ENCODE measurements around the gene IST1. TPM values are rescaled to one million over a fixed set of nuclear protein-coding genes. Genes with fewer than 3 reads are reported as not detected.
A peak's percentile ranks its signal among the peaks of the same experiment; 100 is the strongest.
"Not testable (repeated sequence)": the region's sequence is repeated elsewhere in the genome, so short reads cannot be mapped to it uniquely, and the experiment has no call there.

The IST1 gene
- polyA plus RNA-seq, 4 donors = 112 to 257 (median 155) TPM

- WGBS, 3 donors = 92 to 98% (median 97%) methylated on average over 4 of the region's 4 CpGs
- H3K36me3 ChIP-seq (ENCODE audit: control insufficient read depth in 3 of 3, insufficient read depth in 2 of 3, low read depth in 1 of 3, low read length in 3 of 3) = peaks cover 7 to 50% (median 12%) of the 10 kb centered on the region in 3 donors
- H3K27me3 ChIP-seq (ENCODE audit: control insufficient read depth in 3 of 3, insufficient read depth in 3 of 3, low read length in 3 of 3) = no peaks in the 10 kb centered on the region
- DNase-seq = no peak
- H3K4me1 ChIP-seq (ENCODE audit: control insufficient read depth in 3 of 3, insufficient read depth in 2 of 3, low read depth in 1 of 3, low read length in 2 of 3) = peaks cover 0 to 10% (median 0%) of the 10 kb centered on the region in 3 donors
- no peak overlapping the region for H3K4me3 ChIP-seq (ENCODE audit: low read depth in 1 of 3, low read length in 3 of 3)
- no peak for FAIRE-seq
- H3K27ac ChIP-seq (ENCODE audit: low read depth in 1 of 3, low read length in 2 of 3) = no peak overlapping the region
- H3K9me3 ChIP-seq (ENCODE audit: control insufficient read depth in 2 of 2, insufficient read depth in 1 of 2, low read depth in 1 of 2, low read length in 1 of 2) = no peaks in the 10 kb centered on the region
Observed at GRCh38 chr16:71852561-71852960, 42.8 kb upstream of the IST1 start.

GRCh38 chr16:71853413-71853812, 41.9 kb upstream of the IST1 start:
- H3K9me3 ChIP-seq (ENCODE audit: control insufficient read depth in 2 of 2, insufficient read depth in 1 of 2, low read depth in 1 of 2, low read length in 1 of 2) = no peaks in the 10 kb centered on the region
- FAIRE-seq (no peak), DNase-seq (peak; percentile 15 to 43)
- 48 to 56% (median 54%) methylated on average over 4 of the region's 4 CpGs for WGBS, 3 donors
- H3K27me3 ChIP-seq (ENCODE audit: control insufficient read depth in 3 of 3, insufficient read depth in 3 of 3, low read length in 3 of 3) = no peaks in the 10 kb centered on the region
- H3K4me3 ChIP-seq (ENCODE audit: low read depth in 1 of 3, low read length in 3 of 3) = no peak overlapping the region
- peak overlapping the region in 1 of 3 donors; percentile 16 for H3K27ac ChIP-seq (ENCODE audit: low read depth in 1 of 3, low read length in 2 of 3)
- H3K36me3 ChIP-seq (ENCODE audit: control insufficient read depth in 3 of 3, insufficient read depth in 2 of 3, low read depth in 1 of 3, low read length in 3 of 3) = peaks cover 7 to 50% (median 12%) of the 10 kb centered on the region in 3 donors
- H3K4me1 ChIP-seq (ENCODE audit: control insufficient read depth in 3 of 3, insufficient read depth in 2 of 3, low read depth in 1 of 3, low read length in 2 of 3) = peaks cover 0 to 10% (median 0%) of the 10 kb centered on the region in 3 donors

DNA sequence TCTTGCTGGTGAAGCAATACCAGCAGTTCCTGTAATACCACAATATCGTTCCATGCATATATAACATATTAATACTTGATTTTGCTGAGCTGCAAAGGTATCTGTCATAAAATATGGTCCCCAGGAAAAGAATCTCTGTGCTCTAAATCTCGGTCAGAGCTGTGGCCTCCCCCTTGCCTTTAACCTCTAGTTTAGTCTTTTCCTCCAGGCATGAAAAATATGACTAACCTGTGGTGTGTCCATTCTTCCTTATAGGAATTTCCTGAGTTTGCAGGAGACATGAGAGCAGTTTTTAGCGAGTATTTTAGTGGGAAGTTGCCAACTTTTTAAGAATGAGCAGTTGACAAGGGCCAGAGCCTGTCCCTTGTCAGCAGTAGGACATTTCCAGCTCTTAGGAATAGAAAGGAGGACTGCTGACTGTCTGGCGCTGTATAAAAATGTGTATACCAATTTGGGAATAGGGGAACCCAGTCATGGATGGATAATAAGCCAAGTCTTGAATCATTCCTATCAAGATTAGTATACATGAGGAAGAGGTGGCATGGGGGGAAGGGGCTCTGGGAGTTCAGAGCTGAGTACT, 40.9 kb upstream of the IST1 start:
- peaks cover 5 to 43% (median 8%) of the 10 kb centered on the region in 3 donors for H3K36me3 ChIP-seq (ENCODE audit: control insufficient read depth in 3 of 3, insufficient read depth in 2 of 3, low read depth in 1 of 3, low read length in 3 of 3)
- no peak overlapping the region for H3K4me3 ChIP-seq (ENCODE audit: low read depth in 1 of 3, low read length in 3 of 3)
- no peak for DNase-seq
- WGBS, 3 donors = 91 to 94% (median 92%) methylated on average over 4 of the region's 4 CpGs
- H3K9me3 ChIP-seq (ENCODE audit: control insufficient read depth in 2 of 2, insufficient read depth in 1 of 2, low read depth in 1 of 2, low read length in 1 of 2) = no peaks in the 10 kb centered on the region
- H3K27ac ChIP-seq (ENCODE audit: low read depth in 1 of 3, low read length in 2 of 3) = no peak overlapping the region
- FAIRE-seq = no peak
- peaks cover 0 to 18% (median 0%) of the 10 kb centered on the region in 3 donors for H3K4me1 ChIP-seq (ENCODE audit: control insufficient read depth in 3 of 3, insufficient read depth in 2 of 3, low read depth in 1 of 3, low read length in 2 of 3)
- H3K27me3 ChIP-seq (ENCODE audit: control insufficient read depth in 3 of 3, insufficient read depth in 3 of 3, low read length in 3 of 3) = no peaks in the 10 kb centered on the region

DNA sequence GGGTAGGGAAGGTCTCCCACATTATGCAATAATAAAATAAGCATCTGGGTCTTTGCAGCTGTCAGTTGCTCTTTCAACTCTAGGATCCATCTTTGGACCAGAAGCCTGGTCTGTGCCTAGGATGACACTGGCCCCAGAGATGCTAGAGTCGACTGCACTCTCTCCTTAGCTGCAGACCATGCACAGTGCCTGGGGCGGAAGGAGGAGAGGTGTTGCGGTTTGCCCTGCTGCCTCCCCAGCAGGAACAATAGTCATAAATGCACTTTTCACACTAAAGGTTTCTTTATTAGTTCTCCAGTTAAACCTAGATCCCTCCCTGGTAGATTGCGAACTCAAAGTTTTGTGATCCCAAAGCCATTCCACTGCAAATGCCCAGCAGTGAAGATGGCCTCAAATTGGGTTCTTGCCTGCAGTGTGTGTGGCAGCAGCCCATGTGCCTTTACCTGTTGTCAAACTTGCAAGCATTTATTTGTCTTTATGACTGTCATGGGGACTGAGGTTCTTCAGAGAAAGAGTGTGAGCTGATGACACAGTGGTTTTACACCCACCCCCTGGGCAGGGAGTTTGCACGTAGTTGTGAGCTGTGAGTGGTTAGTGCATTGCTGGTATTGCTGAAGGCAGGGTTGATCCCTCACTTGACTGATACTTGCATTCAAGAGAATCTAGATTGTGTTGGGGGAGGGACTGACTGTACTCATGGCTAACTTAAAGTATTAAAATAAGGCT, 39.2 kb upstream of the IST1 start:
- WGBS, 3 donors = 85 to 94% (median 87%) methylated on average over 5 of the region's 5 CpGs
- H3K4me1 ChIP-seq (ENCODE audit: control insufficient read depth in 3 of 3, insufficient read depth in 2 of 3, low read depth in 1 of 3, low read length in 2 of 3) = peaks cover 0 to 22% (median 0%) of the 10 kb centered on the region in 3 donors
- no peaks in the 10 kb centered on the region for H3K9me3 ChIP-seq (ENCODE audit: control insufficient read depth in 2 of 2, insufficient read depth in 1 of 2, low read depth in 1 of 2, low read length in 1 of 2)
- no peak overlapping the region for H3K27ac ChIP-seq (ENCODE audit: low read depth in 1 of 3, low read length in 2 of 3)
- FAIRE-seq = no peak
- no peak for DNase-seq
- no peaks in the 10 kb centered on the region for H3K27me3 ChIP-seq (ENCODE audit: control insufficient read depth in 3 of 3, insufficient read depth in 3 of 3, low read length in 3 of 3)
- H3K4me3 ChIP-seq (ENCODE audit: low read depth in 1 of 3, low read length in 3 of 3) = no peak overlapping the region
- peaks cover 5 to 40% (median 8%) of the 10 kb centered on the region in 3 donors for H3K36me3 ChIP-seq (ENCODE audit: control insufficient read depth in 3 of 3, insufficient read depth in 2 of 3, low read depth in 1 of 3, low read length in 3 of 3)

- no peaks in the 10 kb centered on the region for H3K27me3 ChIP-seq (ENCODE audit: control insufficient read depth in 3 of 3, insufficient read depth in 3 of 3, low read length in 3 of 3)
- 92 to 94% (median 92%) methylated on average over 32 of the region's 32 CpGs for WGBS, 3 donors
- H3K9me3 ChIP-seq (ENCODE audit: control insufficient read depth in 2 of 2, insufficient read depth in 1 of 2, low read depth in 1 of 2, low read length in 1 of 2) = no peaks in the 10 kb centered on the region
- DNase-seq = no peak
- peaks cover 0 to 12% (median 0%) of the 10 kb centered on the region in 3 donors for H3K4me1 ChIP-seq (ENCODE audit: control insufficient read depth in 3 of 3, insufficient read depth in 2 of 3, low read depth in 1 of 3, low read length in 2 of 3)
- H3K27ac ChIP-seq (ENCODE audit: low read depth in 1 of 3, low read length in 2 of 3) = no peak overlapping the region
- H3K4me3 ChIP-seq (ENCODE audit: low read depth in 1 of 3, low read length in 3 of 3) = no peak overlapping the region
- no peak for FAIRE-seq
- peaks cover 5 to 45% (median 10%) of the 10 kb centered on the region in 3 donors for H3K36me3 ChIP-seq (ENCODE audit: control insufficient read depth in 3 of 3, insufficient read depth in 2 of 3, low read depth in 1 of 3, low read length in 3 of 3)
Observed at GRCh38 chr16:71859762-71860521, 35.4 kb upstream of the IST1 start.

DNA sequence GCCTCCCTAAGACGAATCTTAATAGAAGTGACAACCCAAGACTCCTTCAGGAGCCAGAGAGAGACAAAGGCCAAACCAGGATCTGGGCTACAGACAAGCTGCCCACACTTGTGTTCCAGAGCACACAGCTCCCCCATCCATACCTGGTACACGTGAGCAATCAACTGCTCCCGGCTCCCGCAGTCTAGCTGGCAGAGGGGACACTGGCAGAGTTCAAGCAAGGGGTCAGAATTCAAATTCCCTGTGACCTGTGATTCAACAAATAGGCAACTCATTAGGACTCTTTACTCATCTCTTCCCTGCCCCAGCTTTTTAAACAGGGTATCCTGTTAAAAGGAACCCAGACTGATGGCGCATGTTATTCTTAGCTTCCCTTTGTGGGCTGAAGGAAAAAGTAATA, 31.3 kb upstream of the IST1 start:
- DNase-seq = no peak

GRCh38 chr16:71865173-71865863, 30.0 kb upstream of the IST1 start:
- no peak overlapping the region for H3K4me3 ChIP-seq (ENCODE audit: low read depth in 1 of 3, low read length in 3 of 3)
- no peaks in the 10 kb centered on the region for H3K4me1 ChIP-seq (ENCODE audit: control insufficient read depth in 3 of 3, insufficient read depth in 2 of 3, low read depth in 1 of 3, low read length in 2 of 3)
- H3K9me3 ChIP-seq (ENCODE audit: control insufficient read depth in 2 of 2, insufficient read depth in 1 of 2, low read depth in 1 of 2, low read length in 1 of 2) = no peaks in the 10 kb centered on the region
- H3K36me3 ChIP-seq (ENCODE audit: control insufficient read depth in 3 of 3, insufficient read depth in 2 of 3, low read depth in 1 of 3, low read length in 3 of 3) = peaks cover 0 to 43% (median 8%) of the 10 kb centered on the region in 3 donors
- no peak for DNase-seq
- WGBS, 3 donors = 81 to 88% (median 85%) methylated on average over 7 of the region's 7 CpGs
- H3K27ac ChIP-seq (ENCODE audit: low read depth in 1 of 3, low read length in 2 of 3) = no peak overlapping the region
- no peak for FAIRE-seq
- H3K27me3 ChIP-seq (ENCODE audit: control insufficient read depth in 3 of 3, insufficient read depth in 3 of 3, low read length in 3 of 3) = no peaks in the 10 kb centered on the region

More for the DNA sequence above, 31.3 kb upstream of the IST1 start:
- peaks cover 5 to 50% (median 10%) of the 10 kb centered on the region in 3 donors for H3K36me3 ChIP-seq (ENCODE audit: control insufficient read depth in 3 of 3, insufficient read depth in 2 of 3, low read depth in 1 of 3, low read length in 3 of 3)
- no peaks in the 10 kb centered on the region for H3K27me3 ChIP-seq (ENCODE audit: control insufficient read depth in 3 of 3, insufficient read depth in 3 of 3, low read length in 3 of 3)
- peaks cover 0 to 8% (median 0%) of the 10 kb centered on the region in 3 donors for H3K4me1 ChIP-seq (ENCODE audit: control insufficient read depth in 3 of 3, insufficient read depth in 2 of 3, low read depth in 1 of 3, low read length in 2 of 3)
- no peak overlapping the region for H3K4me3 ChIP-seq (ENCODE audit: low read depth in 1 of 3, low read length in 3 of 3)
- 95 to 99% (median 96%) methylated on average over 5 of the region's 5 CpGs for WGBS, 3 donors
- no peaks in the 10 kb centered on the region for H3K9me3 ChIP-seq (ENCODE audit: control insufficient read depth in 2 of 2, insufficient read depth in 1 of 2, low read depth in 1 of 2, low read length in 1 of 2)
- FAIRE-seq = no peak
- no peak overlapping the region for H3K27ac ChIP-seq (ENCODE audit: low read depth in 1 of 3, low read length in 2 of 3)

DNA sequence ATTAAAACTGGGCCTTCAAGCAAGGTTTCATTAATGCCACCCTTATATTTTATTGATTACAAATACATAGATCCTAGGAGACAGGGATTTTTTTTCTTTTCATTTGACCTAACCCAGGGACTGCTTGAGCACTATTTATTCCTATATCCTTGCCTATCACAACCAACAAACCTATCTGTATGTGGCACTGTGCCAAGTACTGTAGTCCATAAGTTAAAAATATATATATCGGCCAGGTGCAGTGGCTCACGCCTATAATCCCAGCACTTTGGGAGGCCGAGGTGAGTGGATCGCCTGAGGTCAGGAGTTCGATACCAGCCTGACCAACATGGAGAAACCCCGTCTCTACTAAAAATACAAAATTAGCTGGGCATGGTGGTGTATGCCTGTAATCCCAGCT, 28.2 kb upstream of the IST1 start:
- H3K36me3 ChIP-seq (ENCODE audit: control insufficient read depth in 3 of 3, insufficient read depth in 2 of 3, low read depth in 1 of 3, low read length in 3 of 3) = peaks cover 0 to 34% (median 6%) of the 10 kb centered on the region in 3 donors
- H3K4me1 ChIP-seq (ENCODE audit: control insufficient read depth in 3 of 3, insufficient read depth in 2 of 3, low read depth in 1 of 3, low read length in 2 of 3); H3K27me3 ChIP-seq (ENCODE audit: control insufficient read depth in 3 of 3, insufficient read depth in 3 of 3, low read length in 3 of 3); H3K9me3 ChIP-seq (ENCODE audit: control insufficient read depth in 2 of 2, insufficient read depth in 1 of 2, low read depth in 1 of 2, low read length in 1 of 2); H3K4me3 ChIP-seq (ENCODE audit: low read depth in 1 of 3, low read length in 3 of 3); FAIRE-seq; DNase-seq; H3K27ac ChIP-seq (ENCODE audit: low read depth in 1 of 3, low read length in 2 of 3): not testable (repeated sequence)
- WGBS, 3 donors = 84 to 91% (median 86%) methylated on average over 6 of the region's 6 CpGs

All from small intestine (tissue), 7 donors.